Pancreas (tissue), 10 donors: ENCODE measurements around the gene CIB4. TPM values are rescaled to one million over a fixed set of nuclear protein-coding genes. Genes with fewer than 3 reads are reported as not detected.

ENCODE experiments used
- ATAC-seq, 4 donors: fragments of 200-7000 bp; cut with Tn5 transposase; one replicate each; pipeline versions ENCODE4 v1.8.0 to v1.9.1; 2020; ENCODE audit warnings: mild to moderate bottlenecking in 4 of 4, moderate library complexity in 4 of 4
- DNase-seq, 6 donors: peaks; one replicate each; pipeline ENCODE4 v3.0.0-alpha.2; 2020
- FAIRE-seq: peaks from 2 replicates; lab custom pipeline; 2012; peaks lifted over from hg19 to GRCh38; lab: Jason Lieb, UNC
- H3K27ac ChIP-seq, 4 donors: fragments of 200-600 bp; sonication (generic); 1 replicate in 3 of 4; 2 replicates in 1 of 4; pipeline versions ENCODE4 v1.5.0 to v1.8.0; 2020
- H3K27me3 ChIP-seq, 4 donors: fragments of 200-600 bp; one replicate each; pipeline ENCODE4 v1.8.0; 2021
- H3K36me3 ChIP-seq, 3 donors: fragments of 200-600 bp; sonication (generic) in 1 of 3; one replicate each; pipeline versions ENCODE4 v1.5.0 to v1.8.0; 2020 to 2021
- H3K4me1 ChIP-seq, 3 donors: fragments of 200-600 bp; one replicate each; pipeline ENCODE4 v1.8.0; 2021
- H3K4me3 ChIP-seq, 4 donors: fragments of 200-600 bp; sonication (generic) in 2 of 4; one replicate each; pipeline versions ENCODE4 v1.5.0 to v1.8.0; 2020 to 2021
- H3K9me3 ChIP-seq, 4 donors: fragments of 200-600 bp; one replicate each; pipeline ENCODE4 v1.8.0; 2021
- CTCF ChIP-seq, 4 donors: fragments of 200-600 bp; sonication (generic) in 3 of 4; IDR thresholded peaks; one replicate each; pipeline versions ENCODE4 v1.5.0 to v1.8.0; 2021; ENCODE audit warnings: antibody characterized with exemption in 4 of 4
- WGBS, 2 donors: extraction: QIAGEN DNeasy Blood & Tissue Kit; methylation state at CpG; one replicate each; pipeline ENCODE4 v1.1.7; 2013; 5-methylcytosine and 5-hydroxymethylcytosine counted together
- intact Hi-C, 3 donors: fragments of 100-400 bp; cut with DNase I; formaldehyde crosslinking; loops; one replicate each; pipeline versions ENCODE4 v1.11.1 to v1.14.2; 2022
- polyA plus RNA-seq, 2 donors: library from polyadenylated mRNA; stranded (reverse); fragments of 200-250 nt; gene quantifications; one replicate each; pipeline ENCODE4 v1.2.3, GENCODE V29; 2013
- total RNA-seq, 6 donors: library from RNA; stranded (reverse); fragmentation: NEBNext Ultra II Directional in 4 of 6; extraction: Animal tissue kit (Norgen Biotek cat#: 25700) in 4 of 6; gene quantifications; one replicate each; pipeline versions ENCODE4 v1.2.1 to v1.2.4, GENCODE V29; 2021 to 2023
- donor health status: healthy with polysubstance abuse.
- donor health status: DM: no; HTN: no; CAD: no; lungs with moderate emphysema.
- donor health status: DM: no; HTN: no; CAD: no.
- donor health status: control.
- donor health status: control.
- donor health status: Bipolar disorder and iron deficiency.
- donor health status: DM: yes; HTN: yes; CAD: no.
- donor health status: DM: no; HTN: no; CAD: no.
- donor health status: DM: no; HTN: no; CAD: no.
- donor health status: DM: yes; HTN: yes; CAD: no.

The CIB4 gene
- total and polyA plus RNA-seq, 8 donors = 0.19 to 0.62 (median 0.31) TPM; not detected in 3

- ATAC-seq (no peak), FAIRE-seq (no peak), DNase-seq (no peak)
- Histone ChIP-seq H3K9me3 (no peaks in the 10 kb centered on the region), H3K4me1 (peaks cover 0 to 3% (median 0%) of the 10 kb centered on the region in 3 donors), H3K36me3 (no peaks in the 10 kb centered on the region), H3K4me3 (no peak overlapping the region), H3K27me3 (no peaks in the 10 kb centered on the region), H3K27ac (no peak overlapping the region)
- 85 to 91% methylated on average over 7 of the region's 7 CpGs for WGBS, 2 donors
- TF ChIP-seq CTCF (IDR thresholded peaks at IDR 0.05) = no peak
- intact Hi-C loops = no loop called here
These were observed 7.1 kb downstream of the CIB4 start for GRCh38 chr2:26633993-26634595.

DNA sequence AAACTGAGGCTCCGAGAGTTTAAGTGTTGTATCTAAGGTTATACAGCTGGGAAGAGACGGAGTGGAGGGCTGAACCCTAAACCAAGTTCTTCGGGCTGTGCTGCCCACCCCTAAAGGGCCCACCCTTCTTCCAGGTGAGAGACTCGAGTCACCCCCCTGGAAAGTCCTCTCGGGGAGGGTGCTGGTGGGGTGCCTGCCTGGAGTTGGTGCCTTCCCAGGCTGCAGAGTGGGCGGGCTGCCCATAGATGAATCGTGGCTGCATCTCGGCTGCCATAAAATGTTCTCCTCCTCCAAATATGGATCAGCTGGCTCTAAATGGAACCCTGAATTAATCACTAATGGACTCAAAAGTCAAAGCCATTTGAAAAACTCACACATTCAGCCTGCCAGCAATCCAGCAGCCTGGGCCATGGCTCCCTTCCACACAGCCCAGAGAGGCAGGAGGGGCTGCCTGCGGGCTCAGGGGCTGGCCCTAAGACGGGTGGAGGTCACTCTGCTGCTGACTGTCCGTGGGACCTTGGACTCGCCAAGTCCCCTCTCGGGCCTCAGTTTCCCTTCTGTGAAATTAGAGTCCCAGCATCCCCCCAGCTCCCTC is 7.7 kb downstream of the CIB4 start:
- H3K27ac ChIP-seq = no peak overlapping the region
- 84 to 88% methylated on average over 13 of the region's 13 CpGs for WGBS, 2 donors
- H3K9me3 ChIP-seq = no peaks in the 10 kb centered on the region
- no peaks in the 10 kb centered on the region for H3K36me3 ChIP-seq
- FAIRE-seq = no peak
- H3K27me3 ChIP-seq = no peaks in the 10 kb centered on the region
- TF ChIP-seq CTCF (IDR thresholded peaks at IDR 0.05) = no peak
- peaks cover 0 to 3% (median 0%) of the 10 kb centered on the region in 3 donors for H3K4me1 ChIP-seq
- no peak for ATAC-seq
- no peak for DNase-seq
- no peak overlapping the region for H3K4me3 ChIP-seq
- intact Hi-C loops = no loop called here

GRCh38 chr2:26632624-26633185 is 8.5 kb downstream of the CIB4 start:
- H3K27me3 ChIP-seq = no peaks in the 10 kb centered on the region
- ATAC-seq = no peak
- DNase-seq = no peak
- H3K4me1 ChIP-seq = peaks cover 0 to 3% (median 0%) of the 10 kb centered on the region in 3 donors
- H3K36me3 ChIP-seq = no peaks in the 10 kb centered on the region
- WGBS, 2 donors = 81 to 83% methylated on average over 14 of the region's 14 CpGs
- no peak for FAIRE-seq
- no peak overlapping the region for H3K4me3 ChIP-seq
- intact Hi-C loops = no loop called here
- no peaks in the 10 kb centered on the region for H3K9me3 ChIP-seq
- TF ChIP-seq CTCF (IDR thresholded peaks at IDR 0.05) = no peak
- H3K27ac ChIP-seq = no peak overlapping the region

DNA sequence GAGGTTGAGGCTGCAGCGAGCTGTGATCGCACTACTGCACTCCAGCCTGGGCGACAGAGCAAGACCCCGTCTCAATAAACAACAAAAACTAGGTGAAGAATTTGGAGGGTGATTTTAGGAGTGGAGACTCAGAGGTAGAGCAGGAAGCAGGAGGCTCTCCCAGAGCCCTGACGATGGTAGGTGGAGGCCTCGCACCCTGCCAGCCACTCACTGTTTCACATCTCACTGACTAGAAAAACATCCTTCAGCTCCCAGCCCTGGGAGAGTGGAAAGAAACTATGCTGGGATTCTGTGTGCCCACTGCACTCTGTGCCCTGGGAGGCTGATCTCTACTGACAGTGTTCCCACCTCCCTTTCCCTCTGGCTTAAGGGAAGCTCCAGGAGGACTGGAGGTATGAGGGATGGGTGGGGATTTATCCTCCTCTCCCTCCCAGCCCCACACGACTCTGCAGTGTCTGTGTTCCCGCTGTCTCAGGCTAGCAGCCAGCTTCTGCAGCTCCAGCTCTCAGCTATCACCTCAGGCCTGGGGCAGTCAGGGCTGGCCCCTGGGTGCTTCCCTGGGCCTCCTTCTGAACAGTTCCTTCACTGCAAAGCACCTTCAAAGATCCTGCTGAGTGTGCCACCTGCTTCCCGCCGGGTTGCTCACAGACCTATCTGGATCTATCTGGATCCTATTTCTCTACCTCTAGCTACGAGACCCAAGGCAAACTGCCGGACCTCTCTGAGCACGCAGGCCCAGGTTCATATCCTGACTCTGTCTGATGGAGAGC is 9.6 kb downstream of the CIB4 start:
- Histone ChIP-seq H3K36me3 (no peaks in the 10 kb centered on the region), H3K4me3 (no peak overlapping the region), H3K27me3 (no peaks in the 10 kb centered on the region), H3K27ac (no peak overlapping the region), H3K9me3 (no peaks in the 10 kb centered on the region), H3K4me1 (peaks cover 0 to 3% (median 0%) of the 10 kb centered on the region in 3 donors)
- intact Hi-C loops = no loop called here
- TF ChIP-seq CTCF (IDR thresholded peaks at IDR 0.05) = no peak
- FAIRE-seq (no peak), ATAC-seq (no peak), DNase-seq (no peak)
- WGBS, 2 donors = 90 to 92% methylated on average over 13 of the region's 13 CpGs
